CD4-positive, alpha-beta T cell treated with Interleukin-15 for 4 hours (primary cell): ENCODE results near the gene TAF15.

Source experiments
- DNase-seq: peaks from one replicate; pipeline ENCODE4 v3.0.0-alpha.2; 2020; ENCODE audit warnings: low spot score

TAF15 gene

DNA sequence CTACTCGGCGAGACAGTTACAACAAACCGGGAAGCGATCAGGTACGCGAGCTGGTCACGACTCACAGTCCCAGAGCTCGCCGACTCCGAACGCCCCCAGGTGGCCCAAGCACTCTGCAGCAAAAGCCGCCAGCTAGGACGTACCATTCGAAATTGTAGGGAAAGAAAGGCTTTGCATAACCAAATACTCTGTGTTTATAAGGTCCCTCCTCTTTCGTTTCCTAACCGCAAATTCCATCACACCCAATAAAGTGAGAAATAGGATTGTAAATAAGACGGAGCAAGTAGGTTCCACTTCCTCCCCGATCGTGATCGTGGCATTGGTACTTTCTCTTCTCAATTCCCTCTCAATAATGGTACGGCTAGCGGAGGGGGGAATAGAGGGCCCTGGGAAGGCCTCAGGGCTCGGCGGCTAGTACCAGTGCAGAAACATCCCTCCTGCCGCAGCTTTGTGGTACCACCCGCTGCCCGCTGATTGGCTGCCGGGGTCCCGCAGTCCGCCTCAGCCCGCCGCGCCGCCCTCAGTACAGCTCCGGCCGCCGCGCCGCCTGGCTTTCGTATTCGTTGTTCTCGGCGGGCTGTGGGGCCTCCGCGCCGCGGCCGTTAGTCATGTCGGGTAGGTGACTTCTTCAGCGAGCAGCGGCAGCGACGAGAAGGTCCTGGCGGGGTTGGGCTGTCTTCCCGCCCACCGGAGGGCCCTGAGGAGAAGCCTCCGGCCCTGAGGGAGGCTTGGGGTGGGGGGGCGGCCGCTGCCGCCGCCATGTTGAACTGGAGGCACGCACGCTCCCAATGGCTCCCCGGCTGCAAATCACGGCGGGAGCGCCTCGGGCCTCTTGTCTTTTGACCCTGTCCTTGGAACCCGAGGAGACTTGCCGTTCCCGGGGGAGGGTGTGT lies at the start of gene TAF15:
Gene TAF15 (plus strand): TSS at position 523 of the 893 bp plus-strand sequence. CDS start 86 bp downstream, at position 609.
- peak; percentile 98 for DNase-seq

- no peak for DNase-seq
These were observed 48.7 kb upstream of the TAF15 start, which contains the start of gene C17orf50 for GRCh38 chr17:35760587-35760986. TSS of gene C17orf50 (plus strand) at chr17:35760887. CDS start at chr17:35760942, 55 bp downstream.

GRCh38 chr17:35761601-35762000 lies 47.7 kb upstream of the TAF15 start:
- DNase-seq, result no peak

DNA sequence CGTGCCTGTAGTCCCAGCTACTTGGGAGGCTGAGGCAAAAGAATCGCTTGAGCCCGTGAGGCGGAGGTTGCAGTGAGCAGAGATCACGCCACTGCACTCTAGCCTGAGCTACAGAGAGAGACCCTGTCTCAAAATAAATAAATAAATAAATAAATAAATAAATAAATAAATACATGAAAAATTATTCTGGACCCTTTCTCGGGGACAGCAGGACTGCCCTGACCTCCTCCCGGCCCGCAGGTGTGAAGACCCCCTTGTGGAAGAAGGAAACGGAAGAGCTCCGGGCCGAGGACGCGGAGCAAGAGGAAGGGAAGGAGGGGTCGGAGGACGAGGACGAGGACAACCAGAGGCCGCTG lies 45.5 kb upstream of the TAF15 start:
- DNase-seq, result no peak

DNA sequence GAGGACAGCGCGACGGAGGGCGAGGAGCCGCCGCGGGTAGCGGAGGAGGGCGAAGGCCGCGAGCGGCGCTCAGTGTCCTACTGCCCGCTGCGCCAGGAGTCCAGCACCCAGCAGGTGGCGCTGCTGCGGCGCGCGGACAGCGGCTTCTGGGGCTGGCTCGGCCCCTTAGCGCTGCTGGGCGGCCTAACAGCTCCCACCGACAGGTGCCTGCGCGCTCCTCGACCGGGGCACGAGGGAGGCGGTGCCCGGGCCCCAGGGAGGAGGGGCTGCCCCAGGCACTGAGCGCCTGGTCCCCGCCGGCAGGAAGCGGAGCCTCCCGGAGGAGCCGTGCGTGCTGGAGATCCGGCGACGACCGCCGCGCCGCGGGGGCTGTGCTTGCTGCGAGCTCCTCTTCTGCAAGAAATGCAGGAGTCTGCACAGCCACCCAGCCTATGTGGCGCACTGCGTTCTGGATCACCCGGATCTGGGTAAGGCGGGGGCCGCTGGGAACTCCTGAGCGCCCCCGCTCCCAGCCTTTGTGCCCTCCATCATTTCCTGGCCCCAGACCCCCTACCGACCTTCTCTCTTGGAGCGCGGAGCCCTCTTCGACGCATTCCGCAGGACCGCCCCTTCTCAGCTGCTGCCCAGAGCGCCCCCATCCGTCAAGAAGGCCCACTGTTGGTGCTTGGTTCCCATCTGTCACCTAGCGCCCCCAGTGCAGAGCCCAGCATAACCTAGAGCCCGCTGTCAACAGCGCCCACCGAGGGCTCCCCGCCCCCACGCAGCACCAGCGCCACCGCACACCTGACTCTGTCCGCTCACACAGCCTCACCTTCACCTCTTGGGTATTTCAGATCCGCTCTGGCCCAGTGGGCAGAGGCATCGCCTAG lies 44.9 kb upstream of the TAF15 start:
- DNase-seq, result peak; percentile 88

- DNase-seq, result no peak
These were observed 44.1 kb upstream of the TAF15 start for GRCh38 chr17:35765086-35765710.

GRCh38 chr17:35765756-35766488 lies 43.4 kb upstream of the TAF15 start:
- no peak for DNase-seq

DNA sequence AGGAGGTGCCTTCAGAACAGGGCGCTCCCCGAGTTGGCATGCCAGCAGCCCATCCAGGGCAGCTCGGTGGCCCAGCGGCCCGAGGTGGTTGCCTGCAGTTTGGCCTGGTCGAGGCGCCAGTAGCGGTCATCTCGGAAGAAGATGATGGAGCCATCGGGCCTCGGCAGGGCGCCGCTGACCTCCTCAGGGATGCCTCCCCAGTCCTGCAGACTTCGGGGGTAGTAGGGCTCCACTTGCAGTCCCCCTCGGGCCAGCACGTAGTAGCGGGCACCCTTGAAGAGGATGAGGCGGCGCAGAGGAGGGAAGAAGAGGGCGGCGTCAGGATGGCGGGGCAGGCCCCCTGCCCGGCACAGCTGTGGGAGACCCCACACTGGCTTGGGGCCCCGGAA lies 42.8 kb upstream of the TAF15 start:
- no peak for DNase-seq

GRCh38 chr17:35766903-35767510 lies 42.3 kb upstream of the TAF15 start:
- peak; percentile 21 for DNase-seq

- DNase-seq, result no peak
These were observed 40.5 kb upstream of the TAF15 start for GRCh38 chr17:35768797-35769196.

DNA sequence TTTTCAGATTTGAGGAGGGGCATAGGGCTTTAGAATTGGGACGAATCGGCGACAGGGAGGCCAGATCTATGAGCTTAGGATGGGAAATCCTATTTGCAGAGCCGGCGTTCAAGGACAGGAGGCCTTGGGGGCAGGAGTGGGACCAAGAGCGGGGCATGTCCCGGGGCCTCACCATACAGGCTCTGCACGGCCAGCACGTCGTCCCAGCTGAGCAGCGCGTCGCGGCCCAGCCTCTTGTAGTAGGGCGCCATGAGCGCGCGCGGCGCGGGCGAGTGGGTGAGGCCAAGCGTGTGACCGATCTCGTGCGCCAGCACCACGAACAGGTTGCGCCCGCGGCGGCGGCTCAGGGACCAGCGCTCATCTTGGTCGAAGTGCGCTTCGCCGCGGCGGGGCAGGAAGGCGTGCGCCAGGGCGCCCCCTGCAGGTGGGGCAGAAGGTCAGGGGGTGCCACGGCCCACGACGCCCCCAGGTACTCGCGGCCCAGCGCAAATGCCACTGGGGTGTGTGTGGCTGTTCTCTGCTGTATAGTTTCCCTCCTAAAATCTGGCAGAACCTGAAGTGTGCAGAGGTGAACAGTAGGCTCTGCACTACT lies 39.3 kb upstream of the TAF15 start:
- DNase-seq, result no peak

DNA sequence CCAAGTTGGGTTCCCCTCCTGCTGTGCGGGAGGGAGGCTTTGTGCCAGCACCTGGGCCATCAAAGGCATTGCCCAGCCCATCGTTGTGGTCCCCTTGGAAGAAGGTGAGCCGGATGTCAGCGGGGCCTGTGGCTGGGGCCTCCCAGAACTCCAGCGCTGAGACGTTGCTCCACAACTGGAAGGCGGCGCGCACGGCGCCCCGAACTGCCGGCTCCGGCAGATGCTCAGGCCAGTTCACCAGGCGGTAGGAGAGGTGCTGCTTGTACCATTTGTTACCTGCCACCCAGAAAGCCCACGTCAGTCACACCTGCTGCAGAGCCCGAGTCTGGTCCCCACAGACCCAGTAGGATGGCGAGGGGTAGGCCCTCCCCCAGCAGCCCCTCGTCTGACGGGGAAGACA lies 36.2 kb upstream of the TAF15 start:
- DNase-seq, result no peak

DNA sequence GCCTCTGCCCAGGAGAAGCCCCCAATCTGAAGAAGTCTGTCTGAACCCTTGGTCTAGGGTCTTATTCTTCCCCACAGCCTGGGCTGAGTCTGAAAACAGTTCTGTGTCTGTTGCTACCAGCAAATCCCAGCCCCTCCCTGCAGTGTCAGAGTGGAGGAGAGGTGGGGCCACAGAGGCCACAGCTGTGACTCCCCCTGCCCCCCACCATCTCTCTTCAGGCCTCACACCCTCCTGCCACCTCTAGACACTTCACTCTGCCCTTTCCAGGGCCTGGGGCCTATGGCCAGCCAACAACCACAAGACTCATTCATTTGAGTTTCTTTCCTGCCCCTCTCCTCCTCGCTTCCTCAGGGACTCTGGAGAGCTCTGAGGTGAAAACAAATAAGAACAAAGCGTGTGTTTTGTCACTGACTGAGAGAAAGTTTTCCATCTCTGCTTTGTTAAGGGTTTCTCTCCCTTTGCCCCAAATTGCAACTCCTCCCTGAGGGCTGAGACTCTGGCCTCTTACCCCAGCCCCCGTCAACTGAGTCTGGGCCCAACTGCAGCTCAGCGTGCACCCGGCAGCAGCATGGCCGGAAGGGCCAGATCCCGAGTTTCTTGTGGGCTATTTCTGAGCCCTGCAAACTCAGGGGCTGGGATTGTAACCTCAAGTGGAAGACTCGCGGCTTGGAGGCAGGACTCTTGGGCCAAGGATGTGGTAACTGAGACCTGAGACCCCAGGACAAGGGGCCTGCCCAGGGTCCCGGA lies 35.4 kb upstream of the TAF15 start:
- no peak for DNase-seq

- DNase-seq, result no peak
These were observed 34.8 kb upstream of the TAF15 start for GRCh38 chr17:35774499-35774898.

DNA sequence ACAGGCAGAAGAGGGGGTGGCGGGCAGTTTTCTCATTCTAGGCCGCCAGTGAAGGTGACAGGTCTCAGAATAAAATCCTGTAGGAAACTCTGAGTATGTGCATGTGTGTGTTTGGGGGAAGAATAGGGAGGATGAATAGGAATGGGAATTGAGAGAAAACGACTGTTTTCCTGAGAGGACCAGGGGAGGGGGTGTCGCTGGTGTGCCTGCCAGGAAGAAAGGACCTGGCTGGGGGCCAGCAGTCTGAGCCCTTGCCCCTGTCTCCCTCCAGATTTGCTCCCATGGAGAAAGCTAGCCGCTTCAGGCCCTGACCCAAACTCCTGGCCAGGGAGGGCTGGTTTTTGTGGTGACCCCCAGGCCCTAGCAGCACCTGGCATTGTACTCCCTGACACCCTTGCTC lies 34.2 kb upstream of the TAF15 start:
- DNase-seq, result no peak

- no peak for DNase-seq
These were observed 33.7 kb upstream of the TAF15 start for GRCh38 chr17:35775583-35775982.

DNA sequence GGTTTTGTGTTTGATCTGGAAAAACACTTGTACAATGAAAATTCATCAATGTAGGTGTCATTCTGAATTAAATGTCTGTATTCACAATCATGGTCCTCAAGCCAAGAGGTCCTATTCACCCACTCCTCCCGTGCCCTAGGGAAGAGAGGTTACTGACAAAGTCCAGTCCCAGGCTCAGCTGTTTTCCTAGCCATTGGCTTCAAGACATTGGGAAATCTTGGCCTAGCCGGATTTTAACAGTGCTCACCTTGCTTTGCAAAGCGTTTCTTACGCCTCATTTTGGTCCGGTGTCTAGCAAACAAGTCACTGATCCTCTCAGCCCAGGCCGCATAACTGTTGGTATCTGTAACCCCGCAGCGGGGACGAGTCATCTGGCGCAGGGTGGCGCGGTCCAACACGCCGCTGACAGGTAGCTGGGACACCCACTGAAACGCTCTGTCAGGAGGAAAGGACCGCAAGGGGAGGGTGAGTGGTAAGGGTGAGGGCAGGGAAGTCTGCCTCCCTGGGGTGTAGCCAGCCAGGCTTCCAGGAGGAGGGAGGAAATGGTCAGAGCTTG lies 30.6 kb upstream of the TAF15 start:
- no peak for DNase-seq

- no peak for DNase-seq
These were observed 28.3 kb upstream of the TAF15 start for GRCh38 chr17:35780950-35781349.

- DNase-seq, result no peak
These were observed 24.4 kb upstream of the TAF15 start for GRCh38 chr17:35784895-35785294.

DNA sequence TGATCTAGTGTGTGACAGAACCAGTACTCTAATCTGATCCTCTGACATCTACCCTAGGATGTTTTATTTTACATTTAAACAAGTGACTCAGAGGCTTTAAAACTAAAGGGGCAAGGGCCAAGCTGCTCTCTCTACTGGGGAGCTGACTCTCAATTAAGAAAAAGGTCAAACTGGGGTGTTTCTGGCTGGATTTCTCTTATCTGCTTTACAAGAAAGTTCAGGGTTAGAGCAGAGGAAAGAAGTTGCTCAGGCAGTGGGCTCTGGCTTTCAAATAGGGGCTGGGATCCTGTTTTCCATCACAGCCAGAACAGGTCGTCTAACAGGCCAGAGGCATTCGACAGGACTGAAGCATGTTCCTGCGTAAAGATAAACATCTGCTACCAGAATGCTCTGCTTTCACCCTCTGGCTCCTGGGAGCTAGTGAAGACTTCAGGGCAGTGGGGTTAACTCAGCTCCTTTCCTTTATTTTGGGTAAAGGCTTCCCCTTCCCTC lies 22.3 kb upstream of the TAF15 start:
- no peak for DNase-seq
